ENCODE data around the gene PRH1.

PRH1 gene

GRCh38 chr12:10884086-10884725 is at the start of gene PRH1:
PRH1 (minus strand) TSS chr12:10884255; CDS start chr12:10884217, 38 bp downstream.
- DNase-seq: no peak

- no peak for DNase-seq
Observed at GRCh38 chr12:10928746-10929286, 44.8 kb upstream of the PRH1 start, which contains the start of gene PRH2. PRH2 (plus strand) TSS chr12:10929236; CDS start chr12:10929274, 38 bp downstream.

DNA sequence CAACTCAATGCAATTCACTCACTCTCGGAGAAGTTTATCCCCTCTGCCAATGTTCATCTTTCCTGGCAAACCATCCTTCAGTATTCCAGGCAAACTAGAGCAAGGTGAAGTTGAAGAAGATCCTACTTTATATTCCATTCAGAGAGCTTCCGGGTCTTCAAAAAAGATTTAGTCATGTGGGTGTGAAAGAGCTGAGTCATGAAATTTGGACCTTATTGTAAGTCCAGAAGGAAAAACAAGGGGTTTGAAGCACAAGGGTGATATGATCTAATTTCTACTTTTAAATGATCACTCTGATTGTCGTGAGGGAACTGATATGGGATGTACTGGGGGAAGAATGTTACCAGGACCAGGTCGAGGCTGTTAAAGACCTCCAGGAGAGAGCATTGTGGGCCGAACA is 42.2 kb upstream of the PRH1 start:
- no peak for DNase-seq

DNA sequence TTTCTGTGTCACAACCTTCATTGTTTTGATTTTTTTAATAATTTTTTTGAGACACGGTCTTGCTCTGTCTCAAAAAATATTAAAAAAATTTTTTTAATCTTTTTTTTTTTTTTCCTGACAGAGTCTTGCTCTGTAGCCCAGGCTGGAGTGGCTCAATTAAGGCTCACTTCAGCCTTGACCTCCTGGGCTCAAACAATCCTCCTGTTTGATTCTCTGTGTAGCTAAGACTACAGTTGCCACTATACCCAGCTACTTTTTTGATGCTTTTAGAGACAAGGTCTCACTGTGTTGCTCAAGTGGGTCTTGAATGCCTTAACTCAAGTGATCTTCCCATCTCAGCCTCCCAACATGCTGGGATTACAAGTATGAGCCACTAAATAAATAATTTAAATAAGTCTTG is 35.8 kb upstream of the PRH1 start:
- DNase-seq: no peak

DNA sequence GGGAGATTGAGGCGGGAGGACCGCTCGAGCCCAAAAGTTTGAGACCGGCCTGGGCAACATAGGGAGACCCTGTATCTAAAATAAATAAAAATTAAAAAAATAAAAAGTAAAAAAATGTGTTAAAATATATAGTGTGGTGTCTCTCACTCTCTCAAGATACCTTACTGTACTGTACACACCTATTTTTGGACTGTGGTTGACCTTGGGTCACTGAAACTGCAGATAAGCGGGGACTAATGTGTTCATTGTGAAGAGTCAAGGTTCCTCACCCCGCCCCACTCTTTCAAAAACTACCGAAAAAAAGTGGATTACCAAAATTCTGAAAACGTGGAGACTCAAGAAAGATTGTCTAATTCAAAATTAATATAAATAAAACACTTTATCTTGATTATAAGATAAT is 26.3 kb upstream of the PRH1 start:
- DNase-seq: no peak

DNA sequence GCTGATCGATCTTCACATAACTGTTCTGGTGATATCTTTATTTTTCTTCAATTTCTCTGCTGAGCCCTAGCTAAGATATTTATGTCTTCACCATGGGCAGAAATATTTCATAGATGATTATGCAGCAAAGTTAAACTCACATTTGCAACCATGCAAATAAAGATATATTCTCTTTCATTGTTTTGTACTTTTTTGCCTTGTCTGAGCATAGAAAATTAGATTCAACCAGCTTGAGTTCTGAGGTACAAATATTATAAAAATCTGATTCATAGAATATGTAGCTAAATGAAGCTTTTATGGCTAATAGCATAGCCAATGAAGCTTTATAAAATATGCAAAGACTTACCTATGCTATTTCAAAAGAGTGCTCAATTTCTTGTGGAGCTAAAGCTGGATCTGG is 25.4 kb upstream of the PRH1 start, which contains the start of gene TAS2R13:
TSS of gene TAS2R13 (minus strand) at position 101 of the 400 bp plus-strand sequence. CDS start 264 bp downstream, outside the sequence.
- DNase-seq: no peak

GRCh38 chr12:10904686-10905085 is 20.6 kb upstream of the PRH1 start:
- DNase-seq: no peak

- DNase-seq: no peak
Observed at GRCh38 chr12:10901427-10901826, 17.4 kb upstream of the PRH1 start.

DNA sequence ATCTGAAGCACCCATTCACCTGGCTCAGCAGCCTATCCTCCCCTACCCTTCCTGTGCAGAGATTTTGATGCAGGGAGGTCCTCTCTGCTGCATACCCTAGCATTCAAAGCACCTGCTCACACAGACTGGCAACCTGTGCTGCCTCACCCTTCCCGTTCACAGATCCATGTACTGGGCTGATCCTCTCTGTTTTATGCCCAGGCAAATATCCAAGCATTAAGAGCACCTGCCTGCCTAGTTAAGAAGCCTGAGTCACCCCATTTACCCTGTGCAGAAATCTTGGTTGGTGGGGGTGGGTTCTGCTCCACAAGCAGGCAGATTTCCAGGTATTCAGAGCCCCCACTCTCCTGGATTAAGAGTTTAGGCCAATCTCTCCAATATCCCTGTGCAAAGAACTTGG is 16.9 kb upstream of the PRH1 start:
- no peak for DNase-seq

DNA sequence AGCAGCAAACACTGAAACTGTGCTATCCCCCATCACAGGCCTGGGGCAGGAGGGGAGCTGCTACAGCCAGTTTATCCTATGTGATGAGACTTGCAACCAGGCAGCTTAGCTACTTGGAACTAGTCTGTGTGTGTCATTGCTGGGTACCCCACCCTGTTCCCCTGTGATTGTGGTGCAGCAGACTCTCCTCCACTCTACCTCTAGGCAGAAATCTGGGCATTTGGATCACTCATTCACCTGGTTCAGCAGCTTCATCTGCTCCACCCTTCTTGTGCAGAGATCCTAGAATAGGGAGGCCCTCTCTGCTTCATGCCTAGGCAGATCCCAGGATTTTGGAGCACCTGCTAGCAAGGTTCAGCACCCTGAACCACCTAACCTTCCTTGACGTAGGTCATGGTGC is 16.5 kb upstream of the PRH1 start:
- no peak for DNase-seq

- no peak for DNase-seq
Observed at GRCh38 chr12:10896854-10897253, 12.8 kb upstream of the PRH1 start.

DNA sequence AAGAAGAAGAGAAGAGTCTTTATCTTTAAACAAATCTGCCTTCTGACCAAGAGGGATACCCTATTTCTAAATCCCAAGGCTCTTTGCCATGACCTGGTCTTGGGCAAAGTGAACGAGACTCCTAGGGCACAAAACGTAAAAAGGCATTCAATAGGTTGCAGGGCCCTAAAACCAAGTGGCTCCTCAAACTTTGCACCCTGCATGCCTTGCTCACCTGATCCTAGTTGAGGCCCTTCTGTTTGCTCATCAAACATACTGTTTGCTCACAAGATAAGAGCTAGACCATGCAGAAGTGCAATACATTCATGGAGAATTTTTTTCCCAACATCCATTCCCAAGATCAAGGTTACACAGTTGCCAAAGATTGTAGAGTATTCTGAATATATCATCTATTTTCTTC is 7.9 kb upstream of the PRH1 start:
- no peak for DNase-seq

DNA sequence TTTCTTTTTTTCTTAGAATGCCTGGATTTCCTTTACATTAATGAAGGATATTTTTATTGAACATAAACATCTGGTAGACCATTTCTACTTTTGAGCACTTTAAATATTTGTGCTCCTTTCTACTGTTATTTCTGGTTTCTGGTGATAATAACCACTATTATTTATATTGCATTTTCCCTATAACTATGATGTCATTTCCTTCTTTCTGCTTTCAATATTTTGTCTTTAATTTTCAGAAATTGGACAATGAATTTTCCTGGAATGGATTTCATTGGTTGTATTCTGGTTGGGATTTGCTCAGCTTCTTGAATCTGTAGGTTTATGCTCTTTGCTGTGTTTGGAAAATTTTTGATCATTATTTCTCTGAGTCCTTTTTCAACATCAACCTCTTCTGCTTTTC is 5.2 kb upstream of the PRH1 start:
- no peak for DNase-seq

GRCh38 chr12:10873378-10873777 is 10.7 kb downstream of the PRH1 start:
- no peak for DNase-seq

GRCh38 chr12:10867381-10867780 is 16.7 kb downstream of the PRH1 start:
- no peak for DNase-seq

DNA sequence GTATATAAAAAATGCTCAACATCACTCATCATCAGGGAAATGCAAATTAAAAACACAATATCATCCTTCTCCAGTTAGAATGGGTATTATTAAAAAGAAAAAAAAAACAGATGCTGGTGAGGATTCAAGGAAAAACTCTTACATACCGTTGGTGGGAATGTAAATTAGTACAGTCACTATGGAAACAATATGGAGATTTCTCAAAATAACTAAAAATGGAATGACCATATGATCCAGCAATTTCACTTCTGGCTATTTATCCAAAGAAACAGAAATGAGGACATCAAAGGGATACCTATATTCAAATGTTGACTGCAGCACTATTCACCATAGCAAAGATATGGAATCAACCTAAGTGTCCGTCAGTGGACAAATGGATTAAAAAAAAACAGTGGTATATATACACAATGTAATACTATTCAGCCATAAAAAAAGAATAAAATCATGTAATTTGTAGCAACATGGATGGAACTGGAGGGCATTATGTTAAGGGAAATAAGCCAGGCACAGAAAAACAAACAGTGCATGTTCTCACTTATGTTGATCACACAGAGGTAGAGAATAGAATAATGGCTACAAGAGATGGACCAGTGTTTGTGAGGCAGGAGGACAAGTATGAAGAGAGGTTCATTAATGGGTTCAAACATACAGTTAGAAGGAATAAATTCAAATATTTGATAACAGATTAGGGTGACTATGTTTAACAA is 20.4 kb downstream of the PRH1 start:
- no peak for DNase-seq

DNA sequence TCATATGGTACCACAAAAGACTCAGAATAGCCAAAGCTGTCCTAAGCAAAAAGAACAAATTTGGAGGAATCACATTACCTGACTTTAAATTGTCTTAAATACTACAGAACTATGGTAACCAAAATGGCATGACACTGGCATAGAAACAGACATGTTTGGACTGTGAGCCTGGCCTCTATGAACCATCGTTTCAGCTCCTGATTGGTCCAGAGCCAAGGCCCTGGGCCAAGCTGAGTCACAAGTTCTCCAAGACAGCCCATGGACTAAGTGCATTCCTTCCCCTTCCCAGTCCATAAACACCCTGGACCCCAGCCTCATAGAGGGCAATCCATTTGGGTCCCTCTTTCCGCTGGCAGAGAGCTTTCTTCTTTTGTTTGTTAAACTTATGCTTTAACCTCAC is 22.7 kb downstream of the PRH1 start:
- DNase-seq: no peak

GRCh38 chr12:10855807-10856206 is 28.2 kb downstream of the PRH1 start:
- DNase-seq: no peak

GRCh38 chr12:10853776-10854175 is 30.3 kb downstream of the PRH1 start:
- DNase-seq: no peak

DNA sequence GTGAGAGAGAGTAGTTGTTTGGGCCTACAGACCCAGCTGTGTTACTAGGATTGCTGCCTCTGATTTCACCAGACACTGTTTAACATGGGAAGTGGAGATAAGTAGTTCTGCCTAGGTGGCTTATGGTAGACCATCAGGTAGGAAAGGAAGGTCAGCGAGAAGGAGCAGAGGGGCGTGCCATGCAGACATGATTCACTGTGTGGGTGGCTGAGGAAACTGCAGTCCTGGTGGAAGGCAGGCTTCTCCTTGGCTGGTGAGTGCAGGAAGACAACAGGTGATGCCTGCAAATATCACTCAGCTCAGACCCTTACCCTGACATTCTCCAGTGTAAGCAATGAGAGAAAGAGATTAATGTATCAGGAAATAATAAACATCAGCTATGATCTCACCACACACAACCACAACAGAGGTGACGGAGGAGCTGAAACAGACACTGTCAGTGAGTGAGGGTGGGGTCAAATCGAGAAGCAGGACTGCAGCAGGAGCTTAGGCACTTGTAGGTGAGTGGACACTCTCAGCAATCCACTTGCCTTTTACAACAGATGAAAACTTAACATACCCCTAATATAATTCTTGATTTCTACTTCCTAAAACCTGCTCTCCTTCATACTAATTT is 32.7 kb downstream of the PRH1 start:
- DNase-seq: no peak

- no peak for DNase-seq
Observed at GRCh38 chr12:10849425-10849878, 34.6 kb downstream of the PRH1 start, which contains the start of gene PRR4. PRR4 (minus strand) TSS chr12:10849475; CDS start chr12:10849437, 38 bp downstream.

GRCh38 chr12:10847744-10848143 is 36.3 kb downstream of the PRH1 start:
- no peak for DNase-seq

- DNase-seq: no peak
Observed at GRCh38 chr12:10842862-10843261, 41.2 kb downstream of the PRH1 start.

- no peak for DNase-seq
Observed at GRCh38 chr12:10838461-10838860, 45.6 kb downstream of the PRH1 start.
